GM19395 (cell line): ENCODE data around the gene ZNFX1.
A peak's percentile ranks its signal among the peaks of the same experiment; 100 is the strongest.
"Not testable (repeated sequence)": the region's sequence is repeated elsewhere in the genome, so short reads cannot be mapped to it uniquely, and the experiment has no call there.

Experiments
- ATAC-seq: cut with Tn5 transposase; IDR thresholded peaks from one replicate; pipeline ENCODE4 v1.9.1; 2021; ENCODE audit warnings: mild to moderate bottlenecking, moderate library complexity; ENCODE audit not compliant: unreplicated experiment

ZNFX1 gene

DNA sequence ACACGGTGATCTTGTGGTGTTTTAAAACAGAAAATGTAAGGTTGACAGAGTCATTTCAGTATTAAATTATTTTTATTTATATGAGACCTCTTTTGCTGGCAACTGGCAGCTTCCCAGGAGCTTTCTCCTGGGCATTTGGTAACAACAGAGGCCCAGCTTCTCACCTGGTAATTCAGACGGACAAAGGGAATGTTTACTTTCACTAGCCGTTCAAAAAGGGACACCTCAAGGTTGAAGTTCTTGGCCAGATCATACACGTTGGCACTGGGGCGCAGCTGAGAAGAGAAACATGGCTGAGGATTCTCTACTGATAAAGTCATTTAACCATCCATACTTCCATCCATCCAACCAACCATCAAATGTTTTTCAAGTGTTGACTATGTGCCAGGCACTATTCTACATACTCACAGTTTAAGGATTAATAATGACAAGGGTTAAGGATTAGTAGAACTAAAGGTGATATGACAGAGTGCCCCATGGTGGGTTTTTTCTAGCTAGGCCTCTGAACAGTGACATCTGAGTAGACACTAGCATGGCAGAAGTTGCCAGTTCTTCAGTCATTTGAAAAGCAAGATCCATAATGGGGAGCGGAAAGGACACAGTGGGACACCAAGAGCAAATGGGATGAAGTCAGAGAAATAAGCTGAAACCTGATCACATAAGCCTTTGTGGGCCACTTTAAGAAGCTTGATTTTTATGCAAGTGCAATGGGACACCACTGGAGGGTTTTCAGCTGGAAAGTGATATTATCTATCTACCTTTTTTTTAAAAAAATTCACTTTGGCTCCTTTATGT, 25.1 kb downstream of the ZNFX1 start:
- no peak for ATAC-seq

DNA sequence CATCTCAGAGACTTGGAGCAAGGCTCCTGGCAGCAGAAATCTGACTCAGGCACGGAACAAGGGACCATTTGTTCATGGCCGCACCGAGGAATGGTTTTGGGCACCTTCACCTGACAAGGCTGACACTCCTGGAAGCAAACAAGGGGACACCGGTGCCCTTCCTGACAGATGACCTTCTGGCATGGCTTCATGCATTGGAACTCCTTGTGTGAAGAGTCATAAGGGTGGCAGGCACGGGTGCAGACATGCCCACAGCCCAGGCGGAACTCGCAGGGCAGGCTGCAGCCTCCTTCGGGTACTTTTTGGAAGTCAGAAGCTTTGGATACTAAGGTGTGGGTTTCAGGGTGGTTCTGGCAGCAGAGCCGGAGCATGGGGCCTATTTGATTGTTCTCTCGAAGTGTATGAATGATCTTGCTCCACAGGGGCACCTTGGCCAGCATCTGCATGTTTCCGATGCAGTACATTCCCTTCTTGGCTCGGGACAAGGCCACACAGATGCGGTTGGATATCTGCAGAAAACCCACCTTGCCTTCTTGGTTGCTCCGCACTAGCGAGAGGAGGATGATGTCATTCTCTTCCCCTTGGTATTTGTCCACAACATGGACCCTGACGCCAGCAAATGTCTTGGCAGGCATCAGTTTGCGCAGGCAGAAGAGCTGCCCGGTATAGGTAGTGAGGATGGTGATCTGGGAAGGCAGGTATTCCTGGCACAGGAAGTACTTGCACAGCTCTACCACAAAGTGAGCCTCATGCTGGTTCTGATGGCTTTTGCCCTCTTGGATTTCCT, 28.8 kb downstream of the ZNFX1 start:
- no peak for ATAC-seq

DNA sequence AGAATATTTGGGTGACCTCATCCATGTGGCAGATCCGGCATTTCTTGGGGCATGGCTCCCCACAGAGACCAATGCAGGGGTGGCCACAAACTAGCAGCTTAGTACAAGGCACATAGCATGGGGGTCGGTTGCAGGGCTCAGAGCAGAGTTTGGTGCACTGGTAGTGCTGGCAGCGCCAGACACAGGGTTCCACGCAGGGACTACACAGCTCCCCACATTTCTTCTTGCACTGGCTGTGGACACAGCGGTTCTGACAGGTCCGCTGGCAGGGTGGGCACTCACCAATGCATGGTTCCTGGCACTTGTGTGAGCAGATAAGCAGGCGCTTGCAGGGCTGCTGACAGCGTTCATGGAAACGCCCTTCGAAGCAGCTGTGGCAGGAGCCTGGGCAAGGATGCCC, 29.6 kb downstream of the ZNFX1 start:
- no peak for ATAC-seq

DNA sequence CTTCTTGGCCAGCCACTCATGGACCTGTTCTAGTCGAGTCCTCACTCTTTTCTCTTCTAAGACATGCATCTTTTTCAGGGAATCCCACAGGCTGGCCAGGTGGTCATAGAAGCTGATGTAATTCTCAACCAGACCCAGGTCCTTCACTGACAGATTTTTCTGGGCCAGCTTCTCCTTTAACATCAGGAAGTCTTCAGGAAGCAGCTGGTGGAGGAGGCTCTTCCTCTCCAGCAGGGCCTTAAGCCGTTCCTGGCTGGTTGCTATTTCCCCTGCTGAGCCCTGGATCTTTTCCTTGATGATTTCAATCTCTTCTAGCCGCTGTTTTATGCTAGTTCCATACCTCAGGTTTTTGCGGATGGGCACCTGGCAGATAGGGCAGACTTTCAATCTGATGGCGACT, 30.1 kb downstream of the ZNFX1 start:
- no peak for ATAC-seq

DNA sequence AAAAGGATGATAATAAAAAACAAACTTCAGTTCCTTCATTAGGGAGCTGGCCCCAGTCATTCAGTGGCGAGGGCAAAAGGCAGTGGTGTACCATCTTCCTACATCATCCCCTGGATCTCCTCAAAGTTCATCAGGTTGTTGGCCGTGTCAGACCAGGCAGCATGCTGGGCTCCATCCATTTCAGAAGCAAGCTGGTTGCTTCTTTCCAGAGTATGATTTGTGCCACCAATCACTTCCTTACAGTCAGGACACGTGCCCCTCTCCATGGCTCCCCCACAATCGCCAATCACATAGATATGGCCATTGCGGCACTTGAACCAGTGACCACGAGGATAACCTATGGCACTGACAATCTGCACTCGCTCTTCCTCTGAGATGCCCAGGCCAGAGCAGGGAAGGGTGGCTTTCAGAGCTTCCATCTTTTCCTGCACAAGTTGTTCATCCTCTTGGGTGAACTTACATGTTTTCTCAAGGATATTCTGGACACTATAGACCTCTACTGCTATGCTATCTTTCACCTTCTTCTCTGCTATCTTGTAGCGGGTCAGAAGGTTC, 30.6 kb downstream of the ZNFX1 start:
- ATAC-seq, result no peak

DNA sequence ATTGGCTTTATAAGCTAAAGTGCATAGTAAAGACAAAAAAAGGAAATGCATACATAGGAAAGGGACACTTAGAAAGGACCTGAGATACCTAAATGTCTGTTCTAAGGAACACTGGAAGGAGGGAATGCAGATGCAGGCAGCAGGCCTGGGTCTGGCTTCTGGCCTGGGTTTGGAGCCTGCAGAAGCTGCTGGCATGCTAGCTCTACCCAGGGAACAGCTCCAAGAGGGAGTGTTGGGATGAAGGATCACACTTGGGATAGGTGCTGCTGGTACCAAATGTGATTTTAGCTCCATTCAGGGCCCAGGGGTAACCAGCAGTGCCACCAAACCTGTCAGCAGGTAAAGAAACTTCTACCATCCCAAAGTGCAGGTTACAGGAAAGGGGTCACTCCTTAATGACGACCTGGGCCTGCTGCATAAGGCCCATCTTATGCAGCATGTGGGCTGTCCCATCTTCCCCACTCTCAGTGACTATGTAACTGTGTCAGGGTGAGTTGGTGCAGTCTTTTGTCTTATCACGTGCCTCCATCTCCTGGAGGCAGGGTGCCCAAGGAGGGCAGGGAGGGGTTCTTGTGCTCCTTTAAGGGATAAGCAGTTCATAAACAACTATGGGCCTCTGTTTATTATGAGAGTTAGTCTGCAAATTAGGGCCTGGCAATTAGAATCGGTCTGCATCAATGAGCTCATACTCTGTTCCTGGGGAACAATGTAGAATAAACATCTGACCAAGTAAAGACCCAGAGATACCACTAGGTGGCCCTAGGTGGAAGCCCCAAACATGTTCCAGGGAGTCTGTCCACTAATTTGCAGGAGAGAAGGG, 31.7 kb downstream of the ZNFX1 start:
- no peak for ATAC-seq

DNA sequence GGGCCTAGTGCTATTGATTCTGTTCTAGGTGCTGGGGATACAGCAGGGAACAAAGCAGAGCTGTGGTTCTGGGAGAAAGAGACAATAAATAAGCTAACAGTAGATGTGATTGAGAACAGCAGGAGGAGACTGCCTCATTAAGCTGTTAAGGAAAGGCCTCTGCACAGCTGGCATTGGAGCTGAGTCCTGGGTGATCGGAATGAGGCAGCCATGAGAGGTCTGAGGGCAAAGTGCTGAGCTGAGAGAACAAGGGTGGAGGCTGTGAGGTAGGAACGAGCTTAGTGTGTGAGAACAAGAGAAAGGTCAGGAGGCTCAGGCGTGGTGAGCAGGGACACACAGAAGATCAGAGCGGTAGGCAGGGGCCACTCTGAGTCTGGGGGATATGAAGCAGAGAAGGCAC, 40.3 kb downstream of the ZNFX1 start:
- ATAC-seq, result no peak

DNA sequence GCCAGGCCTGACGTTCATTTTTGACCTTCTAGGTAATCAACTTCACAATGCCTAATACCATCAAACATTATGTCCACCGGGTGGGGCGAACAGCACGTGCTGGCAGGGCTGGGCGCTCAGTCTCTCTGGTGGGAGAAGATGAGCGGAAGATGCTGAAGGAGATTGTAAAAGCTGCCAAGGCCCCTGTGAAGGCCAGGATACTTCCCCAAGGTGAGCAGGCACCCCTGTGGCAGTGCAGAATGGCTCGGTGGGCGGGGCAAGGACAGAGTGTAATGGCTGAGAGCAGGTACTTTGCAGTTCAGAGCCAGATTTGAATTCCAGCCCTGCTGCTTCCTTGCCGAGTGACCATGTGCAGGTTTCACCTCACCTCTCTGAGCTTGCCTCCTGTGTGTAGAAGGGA, 41.6 kb downstream of the ZNFX1 start:
- no peak for ATAC-seq

DNA sequence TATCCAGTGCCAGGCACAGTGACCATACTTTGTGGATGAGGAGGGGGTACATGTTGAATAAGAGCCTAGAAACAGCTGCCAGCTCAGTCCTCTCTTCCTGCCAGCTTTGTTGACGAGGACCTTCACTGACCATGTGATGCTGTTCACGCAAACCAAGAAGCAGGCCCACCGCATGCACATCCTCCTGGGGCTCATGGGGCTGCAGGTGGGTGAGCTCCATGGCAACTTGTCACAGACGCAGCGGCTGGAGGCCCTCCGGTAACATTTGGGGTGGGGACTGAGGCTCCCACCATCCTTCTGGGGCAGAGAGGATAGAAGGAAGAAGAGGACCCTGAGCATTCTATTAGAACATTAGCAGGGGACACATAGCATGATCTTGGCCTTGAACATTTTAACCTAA, 43.0 kb downstream of the ZNFX1 start:
- ATAC-seq, result no peak

DNA sequence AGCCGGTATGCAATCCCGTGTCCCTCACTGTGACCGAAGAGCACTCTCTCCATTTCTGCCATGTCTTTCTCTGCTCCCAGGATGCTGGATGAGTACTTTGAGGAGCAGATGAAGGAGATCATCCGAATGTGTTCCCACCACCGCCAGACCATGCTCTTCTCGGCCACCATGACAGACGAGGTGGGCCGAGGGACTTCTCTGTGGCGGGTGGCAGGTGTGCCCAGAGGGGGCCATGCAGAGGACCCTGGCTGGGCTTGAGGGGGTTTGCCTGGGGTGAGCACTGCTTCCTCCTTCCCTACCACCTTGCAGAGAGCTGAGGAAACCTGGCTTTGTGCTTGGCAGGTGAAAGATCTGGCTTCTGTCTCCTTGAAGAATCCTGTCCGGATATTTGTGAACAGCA, 44.6 kb downstream of the ZNFX1 start:
- ATAC-seq, result no peak

DNA sequence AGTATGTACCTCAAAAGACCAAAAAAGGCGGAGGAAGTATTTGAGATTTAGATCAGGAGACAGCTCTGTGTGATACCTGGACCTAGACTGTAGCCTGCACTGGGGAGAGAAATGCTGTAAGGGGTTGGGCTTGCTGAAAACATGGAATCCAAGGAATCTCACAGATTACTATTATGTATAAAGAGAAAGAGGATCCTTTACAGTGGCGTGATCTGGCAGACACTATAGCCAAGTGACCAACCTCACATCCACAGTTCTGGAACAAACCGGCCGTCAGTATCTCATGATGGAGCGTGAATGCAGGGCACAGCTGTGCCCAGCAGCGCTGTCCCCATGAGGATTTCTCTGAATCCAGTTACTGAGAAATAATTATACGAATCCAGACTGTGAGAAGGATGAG, 46.4 kb downstream of the ZNFX1 start:
- ATAC-seq, result no peak

DNA sequence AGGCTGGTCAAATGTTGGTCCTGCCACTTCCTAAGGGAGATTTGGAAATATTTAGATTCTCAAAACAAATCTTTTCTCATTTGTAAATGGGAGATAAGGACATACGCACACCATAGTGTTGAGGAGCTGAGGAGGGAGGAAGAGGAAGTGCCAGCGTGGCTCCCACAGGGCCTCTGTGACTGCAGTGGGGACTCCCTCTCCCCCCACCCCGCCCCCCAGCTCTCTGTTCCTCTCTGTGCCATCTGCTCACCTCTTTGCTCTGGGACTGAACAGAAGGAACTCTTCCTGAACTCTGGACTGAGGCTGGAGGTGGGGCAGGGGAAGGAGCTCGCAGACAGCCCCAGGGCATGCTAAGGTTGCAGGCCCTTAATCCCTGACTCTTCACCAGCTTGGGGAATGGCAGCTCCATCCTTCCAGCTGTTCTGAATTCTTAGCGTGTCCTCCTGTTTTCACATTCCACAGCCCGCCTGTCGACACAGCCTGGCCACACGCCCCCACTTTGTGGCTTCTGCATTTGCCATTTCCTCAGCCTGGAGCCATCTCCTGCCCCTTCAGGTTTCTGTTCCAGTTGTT, 47.2 kb downstream of the ZNFX1 start:
- ATAC-seq, result no peak

DNA sequence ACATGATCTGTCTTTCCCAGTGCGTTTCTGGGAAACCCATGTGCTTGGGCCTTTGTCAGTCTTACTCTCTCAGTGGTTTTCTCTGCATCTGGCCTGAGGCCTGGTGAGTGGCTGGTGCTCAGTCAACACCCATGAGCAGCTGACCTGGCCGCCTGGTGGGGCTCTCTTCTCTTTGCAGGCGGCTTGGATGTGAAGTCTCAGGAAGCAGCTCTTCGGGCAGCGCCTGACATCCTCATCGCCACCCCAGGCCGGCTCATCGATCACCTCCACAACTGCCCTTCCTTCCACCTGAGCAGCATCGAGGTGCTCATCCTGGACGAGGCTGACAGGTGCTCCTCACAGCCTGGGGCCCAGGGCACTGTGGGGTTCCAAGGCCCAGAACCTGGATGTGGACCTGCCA, 47.8 kb downstream of the ZNFX1 start:
- no peak for ATAC-seq

DNA sequence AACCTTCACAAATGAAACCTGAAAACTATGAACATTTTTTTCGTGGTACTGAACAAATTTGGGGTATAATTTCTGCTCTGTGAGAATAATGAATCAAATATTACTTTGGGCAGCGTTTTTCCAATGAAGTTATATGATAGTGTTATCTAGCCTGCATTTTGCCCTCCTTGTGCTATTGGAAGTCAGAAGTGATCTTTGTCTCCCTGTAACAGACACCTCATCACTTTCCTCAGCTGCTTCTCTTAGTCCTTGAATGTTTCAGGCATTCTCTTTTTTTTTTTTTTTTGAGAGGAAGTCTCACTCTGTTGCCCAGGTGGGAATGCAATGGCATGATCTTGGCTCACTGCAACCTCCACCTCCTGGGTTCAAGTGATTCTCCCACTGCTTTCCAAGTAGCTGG, 48.5 kb downstream of the ZNFX1 start:
- ATAC-seq, result no peak

DNA sequence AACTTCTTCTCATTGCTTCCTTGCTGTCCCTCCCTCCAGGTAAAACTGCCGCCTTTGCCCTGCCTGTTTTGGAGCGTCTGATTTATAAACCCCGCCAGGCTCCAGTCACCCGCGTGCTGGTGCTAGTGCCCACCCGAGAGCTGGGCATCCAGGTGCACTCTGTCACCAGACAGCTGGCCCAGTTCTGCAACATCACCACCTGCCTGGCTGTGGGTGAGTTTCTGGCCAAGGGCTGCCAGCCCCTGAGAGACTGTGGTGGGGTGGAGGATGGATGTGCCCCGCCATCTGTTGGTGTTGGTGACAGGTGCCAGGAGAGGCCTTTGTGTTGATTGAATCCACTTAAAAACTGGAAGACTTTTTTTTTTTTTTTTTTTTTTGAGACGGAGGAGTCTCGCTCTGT, 49.2 kb downstream of the ZNFX1 start:
- ATAC-seq, result no peak

DNA sequence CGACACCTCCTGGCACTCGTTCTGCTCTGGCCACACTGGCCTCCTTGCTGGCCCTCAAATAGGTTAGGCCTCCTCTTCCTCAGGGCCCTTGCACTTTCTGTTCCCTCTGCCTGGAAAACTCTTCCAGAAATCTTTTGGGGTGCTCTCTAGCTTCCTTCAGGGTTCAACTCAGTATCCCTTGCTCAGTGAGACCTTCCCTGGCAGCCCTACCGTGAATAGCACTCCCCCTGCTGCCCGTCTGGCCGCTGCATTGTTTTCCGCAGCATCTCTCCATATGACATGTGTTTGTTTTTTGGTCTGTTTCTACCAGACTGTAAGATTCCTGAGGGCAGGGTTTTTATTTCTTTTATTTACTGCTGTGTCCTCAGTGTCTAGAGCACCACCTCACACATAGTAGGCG, 52.0 kb downstream of the ZNFX1 start:
- no peak for ATAC-seq

DNA sequence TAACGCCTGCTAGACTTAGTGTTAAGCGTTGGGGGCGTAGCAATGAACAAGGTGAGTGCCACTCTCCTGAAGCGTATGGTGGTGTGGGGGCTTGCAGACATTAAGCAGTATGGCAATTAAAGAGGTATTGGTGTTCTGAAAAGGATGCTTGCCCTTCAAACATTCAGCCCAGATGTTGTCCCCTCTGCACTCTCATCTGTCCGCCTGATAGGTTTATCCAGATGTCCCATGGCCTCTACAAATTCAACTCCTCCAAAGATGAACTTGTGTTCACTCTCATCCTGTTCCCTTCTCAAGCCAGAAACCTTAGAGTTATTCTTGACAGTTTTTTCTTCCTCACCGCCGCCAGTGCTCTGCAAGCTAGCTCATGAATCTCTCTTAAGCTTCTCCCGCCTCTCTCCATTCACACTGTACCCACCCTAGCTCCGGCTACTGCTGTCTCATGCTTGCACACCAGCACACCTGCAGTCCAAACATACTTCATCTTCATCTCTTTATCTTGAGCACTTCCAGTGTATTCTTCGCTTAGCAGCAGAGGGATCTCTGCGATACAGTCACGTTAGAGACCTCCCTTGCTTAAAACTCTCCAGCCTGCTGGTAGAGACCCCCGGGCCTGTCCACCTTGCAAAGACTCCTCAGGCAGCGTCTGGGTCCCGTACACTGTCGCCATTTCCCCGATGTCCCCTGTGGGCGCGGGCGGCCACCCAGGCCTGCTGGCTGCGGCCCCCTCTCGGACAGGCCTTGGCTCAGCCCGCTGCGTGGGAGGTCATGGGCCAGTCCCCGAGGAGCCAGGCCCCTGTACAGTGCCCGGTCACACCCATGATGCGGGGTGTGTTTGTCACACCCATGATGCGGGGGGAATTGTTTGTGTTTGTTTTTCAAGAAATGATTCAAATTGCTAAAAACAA, 57.7 kb downstream of the ZNFX1 start:
- ATAC-seq, result no peak

DNA sequence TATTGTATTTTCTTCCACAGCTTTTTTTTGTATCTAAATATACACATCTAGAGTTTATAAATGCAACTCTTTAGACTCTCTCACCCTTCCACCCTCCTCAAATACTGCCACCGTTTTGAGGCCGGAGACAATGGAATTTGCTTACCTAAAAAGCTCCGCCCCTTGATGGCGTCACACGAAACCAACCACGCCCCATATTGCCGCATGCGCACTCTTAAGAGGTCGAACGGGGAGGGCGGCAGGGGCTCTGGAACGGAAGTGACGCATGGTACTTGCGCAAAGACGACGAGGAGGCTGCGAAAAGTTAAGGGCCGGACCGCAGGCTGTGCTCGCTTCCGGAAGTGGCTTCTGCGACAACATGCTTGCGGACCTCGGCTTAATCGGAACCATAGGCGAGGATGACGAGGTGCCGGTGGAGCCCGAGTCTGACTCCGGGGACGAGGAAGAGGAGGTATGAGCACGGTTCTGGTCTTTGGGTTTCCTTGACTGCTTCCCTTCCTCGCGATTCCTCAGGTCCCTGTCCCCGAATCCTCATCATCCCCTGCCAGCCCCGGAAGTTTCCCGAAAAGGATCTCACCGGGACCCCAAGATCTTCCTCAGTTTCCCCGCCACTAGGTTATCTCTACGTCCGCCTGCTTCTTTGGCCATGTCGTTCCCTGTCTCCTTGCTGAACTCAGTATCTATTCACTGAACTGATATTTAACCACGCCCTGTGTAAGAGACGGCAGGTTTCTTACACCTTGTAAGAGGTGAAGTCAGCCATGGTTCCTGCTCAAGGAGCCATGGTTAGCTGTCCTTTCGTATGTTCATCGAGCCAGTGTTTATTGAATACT, 58.5 kb downstream of the ZNFX1 start, which contains the start of gene DDX27:
TSS of gene DDX27 (plus strand) at position 326 of the 833 bp plus-strand sequence. CDS start at position 359, 33 bp downstream.
- peak; percentile 89 for ATAC-seq

DNA sequence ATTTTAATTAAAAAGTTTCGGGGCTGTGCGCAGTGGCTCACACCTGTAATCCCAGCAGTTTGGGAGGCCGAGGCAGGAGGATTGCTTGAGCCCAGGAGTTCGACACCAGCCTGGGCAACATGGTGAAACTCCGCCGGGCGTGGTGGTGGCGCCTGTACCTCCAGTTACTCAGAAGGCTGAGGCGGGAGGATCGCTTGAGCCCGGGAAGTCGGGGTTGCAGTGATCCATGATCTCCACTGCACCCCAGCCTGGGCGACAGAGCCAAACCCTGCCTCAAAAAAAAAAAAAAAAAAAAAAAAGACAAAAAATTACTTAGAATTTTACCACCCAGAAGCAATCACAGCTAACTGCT, 59.1 kb downstream of the ZNFX1 start:
- not testable (repeated sequence) for ATAC-seq
